ENCODE results near the gene MACROD2.

- TF ChIP-seq CSDC2 (CRISPR knock-in tag; IDR thresholded peaks at IDR 0.05): no peak
- no peak for TF ChIP-seq PATZ1 (CRISPR knock-in tag; IDR thresholded peaks at IDR 0.05; ENCODE audit: borderline replicate concordance)
- no peak for TF ChIP-seq CREB5 (CRISPR knock-in tag; IDR thresholded peaks at IDR 0.05; ENCODE audit: low read depth)
- no peak for TF ChIP-seq RARB (CRISPR knock-in tag; IDR thresholded peaks at IDR 0.05)
- TF ChIP-seq TOX (CRISPR knock-in tag; IDR thresholded peaks at IDR 0.05; ENCODE audit: borderline replicate concordance): no peak
- no peak for TF ChIP-seq ZNF8 (CRISPR knock-in tag; IDR thresholded peaks at IDR 0.05)
- TF ChIP-seq ZFP30 (CRISPR knock-in tag; IDR thresholded peaks at IDR 0.05): no peak
Observed at GRCh38 chr20:15076785-15077184, 1081.5 kb downstream of the MACROD2 start.
